Fibroblast of the aortic adventitia (primary cell): ENCODE data around the gene RNF38. TPM values are rescaled to one million over a fixed set of nuclear protein-coding genes. Genes with fewer than 3 reads are reported as not detected.

Source experiments
- DNase-seq: peaks from one replicate; pipeline ENCODE4 v3.0.0-alpha.2; 2010; ENCODE audit warnings: low read depth
- H3K4me3 ChIP-seq: 2 replicates; pipeline ENCODE4 v1.5.1; 2011; ENCODE audit warnings: low read depth, mild to moderate bottlenecking, control low read depth, low read length, moderate library complexity
- total RNA-seq: library from RNA; depleted of rRNA; stranded (reverse); fragments of >200 nt; gene quantifications from 2 replicates; pipeline ENCODE4 v1.2.3, GENCODE V29; 2012; ENCODE audit warnings: low replicate concordance
- TF ChIP-seq, protein P1 (sequence below): IDR thresholded peaks from 2 replicates; pipeline ENCODE4 v1.5.1; 2011; ENCODE audit warnings: mild to moderate bottlenecking, low read length, control low read depth, inconsistent platforms; ENCODE audit not compliant: insufficient read depth

RNF38 gene
- total RNA-seq, 1 donor, result 18.3 TPM

DNA sequence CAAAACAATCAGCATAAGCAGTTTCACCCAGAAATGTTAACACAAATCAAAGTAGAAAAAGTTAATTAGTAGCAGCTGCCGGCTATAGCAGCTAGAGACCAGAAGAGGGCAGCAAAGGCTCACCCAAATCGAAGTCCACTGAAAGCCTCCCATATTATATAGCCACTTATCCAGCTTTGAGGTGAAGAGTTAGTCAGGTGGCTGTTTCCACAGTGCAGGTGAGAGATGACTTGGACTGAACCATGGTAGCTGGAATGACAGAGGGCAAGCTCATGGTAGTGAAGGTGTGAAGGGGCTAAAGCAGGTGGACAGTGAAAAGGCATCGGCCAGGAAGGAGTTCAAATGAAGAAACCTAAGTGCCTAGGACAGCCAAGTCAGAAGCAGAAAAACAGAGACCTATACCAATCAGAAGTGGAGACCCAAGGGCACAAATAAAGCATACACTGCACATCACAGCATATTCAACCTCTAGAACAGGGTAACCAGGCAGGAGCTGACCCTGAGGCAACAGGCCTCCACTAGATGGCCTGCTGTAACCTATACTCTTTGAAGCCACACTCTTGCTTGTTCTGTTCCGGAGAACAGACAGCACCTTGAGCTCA is 7.2 kb upstream of the RNF38 start:
- TF ChIP-seq, protein P1, sequence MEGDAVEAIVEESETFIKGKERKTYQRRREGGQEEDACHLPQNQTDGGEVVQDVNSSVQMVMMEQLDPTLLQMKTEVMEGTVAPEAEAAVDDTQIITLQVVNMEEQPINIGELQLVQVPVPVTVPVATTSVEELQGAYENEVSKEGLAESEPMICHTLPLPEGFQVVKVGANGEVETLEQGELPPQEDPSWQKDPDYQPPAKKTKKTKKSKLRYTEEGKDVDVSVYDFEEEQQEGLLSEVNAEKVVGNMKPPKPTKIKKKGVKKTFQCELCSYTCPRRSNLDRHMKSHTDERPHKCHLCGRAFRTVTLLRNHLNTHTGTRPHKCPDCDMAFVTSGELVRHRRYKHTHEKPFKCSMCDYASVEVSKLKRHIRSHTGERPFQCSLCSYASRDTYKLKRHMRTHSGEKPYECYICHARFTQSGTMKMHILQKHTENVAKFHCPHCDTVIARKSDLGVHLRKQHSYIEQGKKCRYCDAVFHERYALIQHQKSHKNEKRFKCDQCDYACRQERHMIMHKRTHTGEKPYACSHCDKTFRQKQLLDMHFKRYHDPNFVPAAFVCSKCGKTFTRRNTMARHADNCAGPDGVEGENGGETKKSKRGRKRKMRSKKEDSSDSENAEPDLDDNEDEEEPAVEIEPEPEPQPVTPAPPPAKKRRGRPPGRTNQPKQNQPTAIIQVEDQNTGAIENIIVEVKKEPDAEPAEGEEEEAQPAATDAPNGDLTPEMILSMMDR, result peak; percentile 90
- H3K4me3 ChIP-seq, result no peak overlapping the region
- DNase-seq, result peak; percentile 78

DNA sequence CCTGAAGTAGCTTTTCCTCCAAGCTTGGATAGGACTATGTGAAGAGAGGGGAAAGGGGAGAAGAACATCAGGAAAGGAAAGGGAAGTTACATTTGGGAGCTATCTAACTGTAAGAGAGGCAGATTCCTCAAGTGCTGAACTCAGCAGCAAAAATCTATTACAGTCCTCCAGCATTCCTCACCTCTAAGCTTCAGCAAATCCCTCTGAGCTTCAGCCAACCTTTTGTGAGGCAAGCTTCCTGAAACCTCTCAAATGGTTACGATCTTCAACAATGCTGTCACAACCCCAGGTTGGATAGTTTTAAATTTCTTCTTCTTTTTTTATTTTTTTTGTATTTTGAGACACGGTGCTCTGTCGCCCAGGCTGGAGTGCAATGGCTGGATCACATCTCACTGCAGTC is 2.5 kb upstream of the RNF38 start:
- no peak for DNase-seq
- H3K4me3 ChIP-seq, result no peak overlapping the region
- TF ChIP-seq, protein P1, result no peak

DNA sequence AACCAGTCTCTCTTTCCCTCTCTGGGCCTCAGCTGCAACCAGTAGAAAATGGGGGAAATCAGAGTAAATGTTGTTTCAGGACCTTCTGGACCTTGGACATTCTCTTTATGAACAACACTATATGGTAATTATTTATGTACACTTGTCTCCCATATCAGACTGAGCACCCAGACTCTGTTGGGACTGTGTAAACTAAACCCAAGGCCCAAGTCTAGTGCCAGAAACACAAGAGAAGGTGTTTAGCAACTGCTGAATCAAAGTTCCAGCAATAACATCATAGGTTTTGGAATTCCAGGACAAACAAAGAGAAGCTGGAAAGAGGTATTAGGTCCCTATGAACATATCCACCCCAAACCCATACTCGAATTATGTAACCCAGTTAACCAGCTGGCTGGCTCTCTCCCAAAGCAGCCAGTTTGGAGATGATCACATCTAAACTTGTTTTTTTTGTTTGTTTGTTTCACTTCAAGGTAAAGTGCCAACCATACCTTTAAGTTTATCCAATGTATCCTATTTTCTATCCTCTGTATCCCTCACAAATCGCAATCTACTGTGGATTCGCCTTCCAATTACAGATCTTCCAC is 1.9 kb upstream of the RNF38 start:
- H3K4me3 ChIP-seq, result no peak overlapping the region
- TF ChIP-seq, protein P1, result no peak

DNA sequence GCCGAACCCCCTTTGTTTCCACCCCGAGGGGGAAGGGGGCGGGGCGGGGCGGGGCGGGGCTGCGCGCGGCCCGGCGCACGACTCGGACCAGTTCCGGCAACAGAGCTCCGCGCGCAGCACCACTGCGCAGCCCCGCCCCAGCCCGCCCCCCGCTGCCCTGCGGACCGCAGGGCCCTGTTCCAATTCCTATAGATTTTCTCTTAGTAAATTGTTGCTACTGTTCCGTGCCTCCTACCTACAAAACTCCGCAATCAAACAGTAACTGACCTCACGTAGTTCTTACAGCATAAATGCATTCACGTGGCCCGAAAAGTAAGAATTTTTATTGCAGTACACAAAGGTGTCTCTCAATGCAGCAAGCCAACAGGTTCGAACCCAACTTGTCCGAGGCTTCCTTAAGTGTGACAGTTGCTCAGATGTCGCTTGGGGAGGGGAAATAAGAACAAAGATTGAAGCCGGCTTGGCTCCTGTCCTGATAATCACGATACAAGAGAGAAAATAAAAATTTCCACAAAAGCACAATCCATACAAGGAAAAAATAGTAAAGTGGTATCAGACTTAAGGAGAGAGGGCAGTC is 1.2 kb upstream of the RNF38 start:
- DNase-seq, result peak; percentile 62
- peak overlapping the region; percentile 88 for H3K4me3 ChIP-seq
- TF ChIP-seq, protein P1, result no peak

More for the DNA sequence above, 1.9 kb upstream of the RNF38 start:
- DNase-seq, result no peak

DNA sequence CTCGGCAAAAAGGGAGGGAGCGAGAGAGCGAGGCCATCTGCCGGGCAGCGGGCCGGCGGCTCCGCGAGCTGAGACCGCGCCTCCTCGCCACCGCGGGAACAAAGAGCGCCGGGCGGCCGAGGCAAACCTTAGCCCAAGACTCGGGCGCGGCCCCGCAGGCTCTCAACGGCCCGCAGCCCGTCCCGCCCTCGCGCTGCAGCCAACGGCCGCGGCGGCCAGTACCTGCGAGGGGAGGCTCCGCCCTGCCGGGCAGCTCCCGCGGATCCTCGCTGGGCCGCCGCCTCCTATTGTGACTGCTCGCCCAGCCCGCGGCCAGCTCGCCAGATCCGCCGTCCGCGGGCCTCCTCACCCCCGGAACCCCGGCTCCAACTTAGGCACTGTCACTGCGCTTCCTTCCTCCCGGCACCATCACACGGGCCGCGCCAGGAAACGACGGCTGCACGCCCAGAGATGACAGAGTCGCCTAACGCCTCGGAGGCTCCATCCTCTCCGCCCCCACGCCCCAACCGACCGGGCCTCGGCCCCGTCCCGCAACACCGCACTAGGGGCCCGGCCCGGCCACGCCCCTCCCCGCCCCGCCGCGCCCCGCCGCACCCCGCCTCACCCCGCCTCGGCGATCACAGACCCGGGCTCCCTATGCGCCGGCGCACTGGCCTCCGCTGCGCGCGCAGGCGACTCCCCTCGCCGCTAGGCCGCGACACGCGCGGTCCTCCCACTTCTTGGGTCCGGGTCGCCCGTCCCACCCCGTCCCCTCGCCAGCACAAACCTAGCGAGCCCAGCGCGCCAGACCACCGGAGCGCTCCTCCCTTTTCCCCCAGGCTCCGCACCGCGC is 479 bp upstream of the RNF38 start:
- TF ChIP-seq, protein P1, result peak; percentile 6
- peak overlapping the region; percentile 88 for H3K4me3 ChIP-seq
- peak; percentile 72 for DNase-seq

DNA sequence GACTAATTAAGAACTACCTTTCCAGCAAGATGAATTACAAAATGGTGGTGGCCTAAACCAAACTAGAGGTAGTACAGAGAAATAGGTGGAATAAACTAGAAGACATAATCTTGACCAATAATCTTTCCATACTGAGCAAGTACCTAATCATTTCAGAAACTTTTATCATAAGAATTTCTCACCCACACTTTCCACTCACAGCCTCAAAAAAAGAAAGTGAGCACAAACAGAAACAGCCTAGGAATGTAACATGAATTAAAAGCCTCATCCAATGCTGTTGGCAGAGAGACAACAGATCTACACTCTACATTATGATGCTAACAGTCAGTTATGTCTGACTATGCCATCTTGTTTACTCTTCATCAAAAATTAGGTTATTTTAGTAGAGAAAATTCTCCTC is 1.3 kb downstream of the RNF38 start:
- peak overlapping the region; percentile 16 for H3K4me3 ChIP-seq
- DNase-seq, result peak; percentile 49
- TF ChIP-seq, protein P1, result no peak
